Activated CD8-positive, alpha-beta memory T cell treated with anti-CD3 and anti-CD28 coated beads, Interleukin-2, amount 50 U/mL, for 48 hours (primary cell): ENCODE data around the gene SPATA45.
"Not testable (repeated sequence)": the region's sequence is repeated elsewhere in the genome, so short reads cannot be mapped to it uniquely, and the experiment has no call there.

Experiments
- DNase-seq: peaks from one replicate; pipeline ENCODE4 v3.0.0-alpha.2; 2020

The SPATA45 gene

DNA sequence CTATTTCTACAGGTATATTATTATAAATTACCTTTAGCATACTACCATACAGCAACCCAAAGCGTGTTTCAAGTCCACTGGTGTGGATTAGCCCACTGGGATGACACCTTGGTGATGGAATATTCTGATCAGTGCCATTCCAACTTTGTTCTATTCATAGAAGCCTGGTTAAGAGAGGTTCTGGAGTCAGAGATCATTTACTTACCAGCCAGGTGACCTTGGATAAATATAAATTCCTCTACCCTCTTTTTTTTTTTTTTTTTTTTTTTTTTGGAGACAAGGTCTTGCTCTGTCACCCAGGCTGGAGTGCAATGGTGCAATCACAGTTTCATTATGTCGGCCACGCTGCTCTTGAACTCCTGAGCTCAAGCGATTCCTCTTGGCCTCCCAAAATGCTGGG lies at the start of gene SPATA45:
Gene SPATA45, minus strand, starts transcription at position 101 of the 400 bp plus-strand sequence. CDS start 11,500 bp downstream, outside the sequence.
- no peak for DNase-seq

DNA sequence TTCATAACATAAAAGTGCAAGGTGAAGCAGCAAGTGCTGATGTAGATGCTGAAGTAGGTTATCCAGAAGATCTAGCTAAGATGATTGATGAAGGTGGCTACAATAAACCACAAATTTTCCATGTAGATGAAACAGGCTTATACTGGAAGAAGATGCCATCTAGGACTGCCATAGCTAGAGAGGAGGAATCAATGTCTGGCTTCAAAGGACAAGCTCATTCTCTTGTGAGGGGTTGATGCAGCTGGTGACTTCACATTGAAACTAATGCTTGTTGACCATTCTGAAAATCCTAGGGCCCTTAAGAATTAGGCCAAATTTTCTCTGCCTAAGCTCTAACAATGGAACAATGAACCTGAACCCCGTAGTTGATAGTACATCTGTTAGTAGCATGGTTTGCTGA lies 44.7 kb upstream of the SPATA45 start:
- no peak for DNase-seq

DNA sequence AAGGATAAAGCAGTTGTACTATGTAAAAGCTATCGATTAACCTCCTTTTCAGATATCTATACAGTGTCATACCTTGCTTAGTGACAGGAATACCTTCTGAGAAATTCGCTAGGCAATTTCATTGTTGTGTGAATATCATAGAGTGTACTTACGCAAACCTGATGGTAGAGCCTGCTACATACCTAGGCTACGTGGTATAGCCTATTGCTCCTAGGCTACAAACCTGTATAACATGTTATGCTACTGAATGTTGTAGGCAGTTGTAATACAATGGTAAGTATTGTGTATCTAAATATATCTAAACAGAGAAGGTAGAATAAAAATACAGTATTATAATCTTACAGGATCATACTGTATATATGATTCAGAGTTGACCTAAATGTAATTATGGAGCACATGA lies 37.1 kb upstream of the SPATA45 start:
- DNase-seq = no peak

DNA sequence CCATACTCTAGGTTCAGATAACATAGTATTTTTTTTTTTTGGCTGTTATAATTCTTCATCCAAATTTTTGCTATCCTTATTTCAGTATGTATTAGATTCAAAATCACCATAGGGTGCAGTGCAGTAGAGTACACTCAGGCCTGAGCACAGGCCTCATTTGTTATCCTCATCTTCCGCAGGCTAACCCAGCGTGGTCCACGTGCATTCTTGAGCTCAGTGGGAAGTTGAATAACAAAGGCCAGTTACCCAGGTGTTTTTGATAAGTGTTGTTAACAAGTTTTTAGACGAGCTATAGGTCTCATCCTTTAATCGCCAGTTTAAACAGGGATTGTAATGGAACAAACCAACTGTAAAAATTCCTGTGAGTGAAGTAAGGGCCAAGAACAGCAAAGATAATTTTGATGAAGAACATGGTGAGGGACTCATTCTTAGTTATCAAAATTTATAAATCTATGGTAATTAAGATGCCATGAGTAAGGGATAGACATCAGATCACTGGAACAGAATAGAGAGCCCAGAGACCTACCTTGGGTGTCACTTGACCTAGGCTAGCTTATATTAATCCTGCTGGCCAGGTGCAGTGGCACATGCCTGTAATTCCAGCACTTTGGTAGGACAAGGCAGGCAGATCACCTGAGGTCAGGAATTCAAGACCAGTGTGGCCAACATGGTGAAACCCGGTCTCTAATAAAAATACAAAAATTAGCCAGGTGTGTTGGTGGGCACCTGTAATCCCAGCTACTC lies 32.7 kb upstream of the SPATA45 start:
- DNase-seq = no peak

DNA sequence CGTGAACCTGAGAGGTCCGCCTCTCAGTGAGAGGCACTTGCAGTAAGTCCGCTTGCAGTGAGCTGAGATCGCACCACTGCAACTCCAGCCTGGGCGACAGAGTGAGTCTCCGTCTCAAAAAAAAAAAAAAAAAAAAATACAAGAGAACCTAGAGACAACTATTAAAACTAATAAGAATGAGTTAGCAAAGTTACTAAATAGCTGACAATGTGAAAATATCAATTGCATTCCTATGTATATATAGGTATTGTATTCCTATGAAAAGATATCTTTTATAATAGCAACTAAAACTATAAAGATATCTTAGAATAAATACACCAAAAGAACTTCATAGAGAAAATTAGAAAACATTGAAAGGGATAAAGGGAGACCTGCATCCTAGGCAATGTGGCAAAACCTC lies 31.0 kb upstream of the SPATA45 start:
- DNase-seq = no peak

DNA sequence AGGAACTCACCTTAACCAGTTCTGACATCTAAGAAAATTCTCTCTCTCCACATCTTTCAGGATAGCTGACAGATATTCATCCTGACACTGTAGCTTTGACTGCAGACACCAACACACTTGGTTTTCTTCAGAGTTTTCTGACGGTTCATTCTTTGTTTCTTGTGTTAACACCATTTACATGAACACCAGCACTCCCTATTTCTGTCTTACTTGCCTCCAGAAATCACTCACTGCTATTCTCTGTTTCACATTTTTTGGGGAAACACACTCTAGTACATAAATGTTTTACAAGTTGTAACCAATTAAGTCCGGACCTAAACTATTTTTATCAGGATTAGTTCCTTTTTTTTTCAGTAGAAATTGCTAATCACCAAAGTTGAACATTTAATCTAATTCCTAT lies 26.1 kb upstream of the SPATA45 start:
- no peak for DNase-seq

DNA sequence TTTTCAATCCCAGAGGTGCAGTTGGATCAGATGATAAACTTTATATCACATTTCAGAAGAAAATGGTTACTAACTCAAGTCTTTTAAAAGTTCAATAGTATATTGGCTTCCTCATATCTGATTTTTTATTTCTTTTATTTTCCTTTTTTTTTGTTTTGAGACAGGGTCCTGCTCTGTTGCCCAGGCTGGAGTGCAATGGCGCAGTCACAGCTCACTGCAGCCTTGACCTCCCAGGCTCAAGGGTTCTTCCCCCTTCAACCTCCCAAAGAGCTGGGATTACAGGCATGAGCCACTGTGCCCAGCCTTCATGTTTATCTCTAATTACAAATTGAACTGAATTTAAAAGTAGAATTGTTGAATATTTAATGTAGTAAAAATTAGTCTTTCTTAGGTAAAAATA lies 24.5 kb upstream of the SPATA45 start:
- DNase-seq = no peak

DNA sequence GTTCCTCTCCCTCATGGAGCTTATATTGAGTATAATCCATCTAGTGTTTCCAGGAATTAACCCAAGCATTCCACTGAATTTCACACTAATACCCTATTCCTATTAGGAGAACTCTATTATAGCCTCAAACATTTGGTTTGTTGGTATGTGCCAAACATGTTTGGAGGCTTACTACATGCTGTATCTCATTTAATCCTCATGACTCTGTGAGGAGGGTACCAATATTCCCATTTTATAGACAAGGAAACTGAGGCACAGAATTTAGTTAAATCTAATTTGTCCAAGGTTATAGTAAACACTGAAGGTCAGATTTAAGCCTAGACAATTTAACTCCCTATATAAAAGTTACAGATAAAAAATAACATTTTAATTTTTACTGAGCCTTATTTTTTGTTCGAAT lies 19.7 kb upstream of the SPATA45 start:
- DNase-seq = no peak

DNA sequence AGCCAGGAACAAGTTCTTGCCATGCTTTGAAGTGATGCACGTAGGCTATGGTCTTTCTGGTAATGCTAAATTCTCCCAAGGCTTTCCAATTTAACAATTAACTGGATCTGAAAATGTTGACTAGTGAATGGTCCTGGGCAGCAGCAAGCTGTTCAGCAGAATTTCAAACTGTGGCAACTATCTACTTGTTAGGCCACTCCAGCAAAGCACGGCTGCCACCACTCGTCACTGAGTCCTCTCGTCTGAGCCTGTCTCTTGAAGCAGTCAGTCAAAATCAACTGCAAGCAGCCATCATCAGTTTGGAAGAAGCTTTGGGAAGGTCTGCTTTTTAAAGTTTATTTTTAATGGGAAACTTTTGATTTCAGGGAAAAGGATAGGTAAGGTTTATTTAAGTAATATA lies 16.8 kb upstream of the SPATA45 start:
- DNase-seq = no peak

DNA sequence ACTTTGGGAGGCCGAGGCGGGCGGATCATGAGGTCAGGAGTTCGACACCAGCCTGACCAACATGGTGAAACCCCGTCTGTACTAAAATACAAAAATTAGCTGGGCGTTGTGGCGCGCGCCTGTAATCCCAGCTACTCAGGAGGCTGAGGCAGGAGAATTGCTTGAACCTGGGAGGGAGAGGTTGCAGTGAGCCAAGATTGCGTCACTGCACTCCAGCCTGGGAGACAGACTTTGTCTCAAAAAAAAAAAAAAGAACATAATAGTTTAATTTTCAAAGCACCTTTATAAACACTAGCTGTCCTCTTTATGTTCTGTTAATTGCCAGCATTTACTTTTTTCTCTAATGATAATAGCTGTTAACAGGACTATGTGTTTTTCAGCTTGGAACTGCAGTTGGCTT lies 15.9 kb upstream of the SPATA45 start:
- not testable (repeated sequence) for DNase-seq

DNA sequence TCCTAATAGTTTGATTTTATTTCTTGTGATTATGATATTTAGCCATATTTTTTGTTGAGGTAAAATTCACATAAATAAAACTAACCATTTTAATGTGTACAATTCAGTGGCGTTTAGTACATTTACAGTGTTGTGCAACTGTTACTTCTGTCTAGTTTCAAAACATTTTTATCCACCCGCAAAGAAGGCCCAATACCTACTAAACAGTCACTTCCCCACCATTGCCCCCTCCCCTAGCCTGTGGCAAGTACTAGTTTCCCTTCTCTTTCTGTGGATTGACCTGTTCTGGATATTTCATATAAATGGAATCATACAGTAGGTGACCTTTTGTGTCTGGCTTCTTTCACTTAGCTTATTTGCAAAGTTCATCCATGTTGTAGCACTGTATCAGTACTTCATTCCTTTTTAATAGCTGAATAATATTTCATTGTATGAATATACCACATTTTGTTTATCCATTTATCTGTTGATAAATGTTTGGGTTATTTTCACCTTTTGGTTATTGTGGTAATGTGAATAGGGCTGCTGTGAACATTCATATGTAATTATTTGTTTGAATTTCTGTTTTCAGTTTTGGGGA lies 14.8 kb upstream of the SPATA45 start:
- DNase-seq = no peak

DNA sequence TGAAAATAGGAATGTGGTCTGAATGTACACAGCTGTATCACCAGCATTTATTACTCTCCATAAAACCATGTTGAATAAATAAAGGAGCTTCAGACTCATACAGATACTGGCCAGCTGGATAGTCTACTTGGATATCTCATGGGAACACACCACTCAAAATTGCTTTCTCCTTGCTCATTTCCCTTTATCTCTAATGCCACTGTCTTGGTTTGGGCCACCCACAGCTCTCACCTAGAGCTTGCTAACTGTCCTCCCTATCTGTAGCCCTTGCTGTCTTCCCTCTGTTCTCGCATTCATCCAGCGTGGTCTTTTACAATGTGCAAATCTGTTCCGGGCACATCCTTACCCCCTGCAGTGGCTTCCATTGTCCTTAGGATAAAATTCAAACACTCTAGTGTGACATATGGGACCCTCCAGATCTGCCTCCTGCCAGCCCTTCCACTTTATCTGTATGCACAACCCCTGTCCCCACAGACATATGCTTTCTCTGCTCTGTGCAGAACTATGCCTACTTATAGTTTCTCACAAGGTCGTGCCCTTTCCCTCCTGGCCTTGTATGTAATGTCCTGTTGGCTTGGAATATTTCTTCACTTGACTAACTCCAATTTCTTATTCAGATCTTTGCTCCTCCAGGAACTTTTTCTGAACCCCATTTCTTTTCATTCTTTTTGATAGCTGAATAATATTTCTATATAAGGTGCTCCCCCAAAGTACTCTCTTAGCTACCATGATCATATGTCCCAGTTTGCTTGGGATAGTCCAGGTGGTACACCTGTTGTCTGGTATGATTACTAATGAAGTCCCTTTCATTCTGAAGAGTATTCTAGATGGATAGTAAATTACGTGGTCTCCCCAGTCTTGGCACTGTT lies 13.5 kb upstream of the SPATA45 start:
- DNase-seq = no peak

DNA sequence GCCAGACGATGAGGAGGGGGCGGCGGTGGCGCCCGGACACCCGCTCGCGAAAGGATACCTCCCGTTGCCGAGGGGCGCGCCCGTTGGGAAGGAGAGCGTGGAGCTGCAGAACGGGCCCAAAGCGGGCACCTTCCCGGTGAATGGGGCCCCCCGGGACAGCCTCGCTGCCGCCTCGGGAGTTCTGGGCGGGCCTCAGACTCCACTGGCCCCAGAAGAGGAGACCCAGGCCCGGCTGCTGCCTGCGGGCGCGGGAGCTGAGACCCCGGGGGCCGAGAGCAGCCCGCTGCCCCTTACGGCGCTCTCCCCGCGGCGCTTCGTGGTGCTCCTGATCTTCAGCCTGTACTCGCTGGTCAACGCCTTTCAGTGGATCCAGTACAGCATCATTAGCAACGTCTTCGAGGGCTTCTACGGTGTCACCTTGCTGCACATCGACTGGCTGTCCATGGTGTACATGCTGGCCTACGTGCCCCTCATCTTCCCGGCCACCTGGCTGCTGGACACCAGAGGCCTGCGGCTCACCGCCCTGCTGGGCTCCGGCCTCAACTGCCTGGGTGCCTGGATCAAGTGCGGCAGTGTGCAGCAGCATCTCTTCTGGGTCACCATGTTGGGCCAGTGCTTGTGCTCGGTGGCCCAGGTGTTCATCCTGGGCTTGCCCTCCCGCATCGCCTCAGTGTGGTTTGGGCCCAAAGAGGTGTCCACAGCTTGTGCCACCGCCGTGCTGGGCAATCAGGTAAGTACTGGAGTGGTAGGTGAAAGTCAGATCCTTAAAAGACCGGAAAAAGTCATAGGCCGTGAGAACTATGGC lies 11.2 kb upstream of the SPATA45 start:
- DNase-seq = peak; percentile 65

DNA sequence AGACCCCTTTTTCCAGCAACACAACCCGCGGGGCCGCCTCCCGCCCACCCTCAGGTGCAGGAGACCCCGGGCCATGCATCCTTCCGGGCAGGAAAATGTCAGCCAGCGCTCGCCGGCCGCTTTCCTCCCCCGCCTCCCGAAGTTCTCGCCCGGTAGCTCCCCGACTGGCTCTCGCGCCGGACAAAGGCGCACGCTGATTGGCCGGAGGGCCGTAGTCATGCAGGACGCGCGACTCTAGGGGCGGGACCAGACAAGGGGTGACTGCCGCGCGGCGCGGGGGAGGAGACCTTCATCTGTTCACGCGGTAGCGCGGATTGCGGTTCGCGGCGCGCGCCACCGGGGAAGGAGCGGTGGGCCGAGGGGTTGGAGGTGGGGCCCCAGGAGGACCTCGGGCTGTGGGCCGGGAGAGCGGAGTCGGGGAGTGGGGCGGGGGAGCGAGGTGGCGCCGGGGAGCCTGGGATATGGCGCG lies 10.6 kb upstream of the SPATA45 start, which contains the start of gene FLVCR1:
Gene FLVCR1, plus strand, starts transcription at position 284 of the 469 bp plus-strand sequence. Its CDS starts 178 bp downstream, at position 462.
- DNase-seq = peak; percentile 96

DNA sequence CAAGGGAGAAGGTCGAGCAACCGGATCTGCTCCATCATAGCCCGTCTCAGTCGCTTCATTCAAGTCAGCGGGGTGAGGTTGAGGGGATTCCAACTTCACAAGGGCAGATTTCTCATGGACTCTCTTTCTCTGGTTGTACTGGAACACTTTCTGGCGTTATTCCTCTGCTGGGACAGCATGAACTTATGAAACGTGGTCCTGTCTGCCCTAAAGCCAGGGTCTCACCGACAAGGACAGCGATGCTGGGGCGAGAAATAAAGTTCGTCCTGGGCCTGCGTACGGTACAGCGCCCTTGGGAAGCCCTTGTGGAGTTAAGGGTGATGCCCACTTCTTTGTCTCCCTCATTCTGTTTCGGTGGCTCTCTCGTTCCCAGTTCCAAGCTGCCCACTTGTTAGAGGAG lies 9.3 kb upstream of the SPATA45 start:
- DNase-seq = no peak

DNA sequence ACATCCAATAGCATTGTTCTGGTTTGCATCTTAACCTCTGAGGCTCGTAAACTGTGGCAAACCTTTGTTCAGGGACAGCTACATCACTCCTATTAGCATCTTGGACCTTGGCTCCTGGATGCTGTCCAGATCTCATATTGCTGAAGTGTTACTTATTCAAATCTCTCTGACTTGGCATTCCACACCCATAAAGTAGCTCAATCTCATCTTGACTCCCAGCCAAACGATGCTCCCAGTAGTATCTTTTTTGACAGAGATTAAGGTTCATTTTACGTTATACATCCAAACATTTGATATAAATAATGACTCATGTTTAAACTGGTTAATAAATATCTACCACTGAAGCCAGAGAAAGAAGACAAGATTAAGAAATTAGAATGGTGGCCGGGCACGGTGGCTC lies 6.2 kb upstream of the SPATA45 start:
- DNase-seq = no peak

DNA sequence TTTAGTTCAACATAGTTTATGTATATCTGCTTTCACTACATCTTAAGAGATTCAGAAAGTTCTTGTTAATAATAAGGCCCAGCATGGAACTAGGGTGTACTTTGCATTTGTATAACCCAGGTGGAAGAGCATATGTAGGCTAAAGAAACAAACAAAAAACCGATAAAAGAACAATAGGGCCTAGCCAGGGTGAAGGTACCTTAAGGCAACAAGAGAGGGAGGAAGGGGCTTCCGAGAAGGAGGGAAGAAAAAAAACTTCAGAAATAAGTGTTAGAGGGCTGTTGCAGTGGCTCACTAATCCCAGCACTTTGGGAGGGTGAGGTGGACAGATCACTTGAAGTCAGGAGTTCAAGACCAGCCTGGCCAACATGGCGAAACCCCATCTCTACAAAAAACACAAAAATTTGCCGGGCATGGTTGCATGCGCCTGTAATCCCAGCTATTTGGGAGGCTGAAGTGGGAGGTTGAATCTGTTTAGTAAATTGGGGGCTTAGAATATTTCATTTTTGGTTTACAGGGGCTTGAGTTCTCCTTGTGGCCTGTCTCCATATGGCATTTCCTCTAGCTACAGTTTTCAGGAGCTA lies 4.7 kb upstream of the SPATA45 start:
- no peak for DNase-seq

DNA sequence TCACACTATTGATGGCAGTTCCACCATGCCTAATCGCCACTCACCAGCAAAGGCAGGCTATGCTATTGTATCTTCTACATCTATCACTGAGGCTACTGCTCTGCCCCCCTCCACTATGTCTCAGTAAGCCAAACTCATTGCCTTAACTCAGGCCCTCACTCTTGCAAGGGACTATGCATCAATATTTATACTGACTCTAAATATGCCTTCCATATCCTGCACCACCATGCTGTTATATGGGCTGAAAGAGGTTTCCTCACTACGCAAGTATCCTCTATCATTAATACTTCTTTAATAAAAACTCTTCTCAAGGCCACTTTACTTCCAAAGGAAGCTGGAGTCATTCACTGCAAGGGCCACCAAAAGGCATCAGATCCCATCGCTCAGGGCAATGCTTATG lies 2.9 kb downstream of the SPATA45 start:
- DNase-seq = peak; percentile 1

DNA sequence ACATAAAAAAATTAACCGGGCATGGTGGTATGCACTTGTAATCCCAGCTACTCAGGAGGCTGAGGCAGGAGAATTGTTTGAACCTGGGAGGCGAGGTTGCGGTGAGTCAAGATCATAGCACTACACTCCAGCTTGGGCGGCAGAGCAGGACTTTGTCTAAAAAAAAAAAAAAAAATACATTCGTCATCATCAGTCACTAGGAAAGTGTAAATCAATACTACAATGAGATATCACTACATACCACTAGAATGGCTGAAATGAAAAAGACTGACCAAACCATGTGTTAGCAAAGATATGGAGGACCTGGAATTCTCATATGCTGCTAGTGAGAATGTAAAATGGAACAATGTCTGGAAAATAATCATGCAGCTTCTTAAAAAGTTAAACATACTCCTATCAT lies 9.3 kb downstream of the SPATA45 start:
- no peak for DNase-seq

DNA sequence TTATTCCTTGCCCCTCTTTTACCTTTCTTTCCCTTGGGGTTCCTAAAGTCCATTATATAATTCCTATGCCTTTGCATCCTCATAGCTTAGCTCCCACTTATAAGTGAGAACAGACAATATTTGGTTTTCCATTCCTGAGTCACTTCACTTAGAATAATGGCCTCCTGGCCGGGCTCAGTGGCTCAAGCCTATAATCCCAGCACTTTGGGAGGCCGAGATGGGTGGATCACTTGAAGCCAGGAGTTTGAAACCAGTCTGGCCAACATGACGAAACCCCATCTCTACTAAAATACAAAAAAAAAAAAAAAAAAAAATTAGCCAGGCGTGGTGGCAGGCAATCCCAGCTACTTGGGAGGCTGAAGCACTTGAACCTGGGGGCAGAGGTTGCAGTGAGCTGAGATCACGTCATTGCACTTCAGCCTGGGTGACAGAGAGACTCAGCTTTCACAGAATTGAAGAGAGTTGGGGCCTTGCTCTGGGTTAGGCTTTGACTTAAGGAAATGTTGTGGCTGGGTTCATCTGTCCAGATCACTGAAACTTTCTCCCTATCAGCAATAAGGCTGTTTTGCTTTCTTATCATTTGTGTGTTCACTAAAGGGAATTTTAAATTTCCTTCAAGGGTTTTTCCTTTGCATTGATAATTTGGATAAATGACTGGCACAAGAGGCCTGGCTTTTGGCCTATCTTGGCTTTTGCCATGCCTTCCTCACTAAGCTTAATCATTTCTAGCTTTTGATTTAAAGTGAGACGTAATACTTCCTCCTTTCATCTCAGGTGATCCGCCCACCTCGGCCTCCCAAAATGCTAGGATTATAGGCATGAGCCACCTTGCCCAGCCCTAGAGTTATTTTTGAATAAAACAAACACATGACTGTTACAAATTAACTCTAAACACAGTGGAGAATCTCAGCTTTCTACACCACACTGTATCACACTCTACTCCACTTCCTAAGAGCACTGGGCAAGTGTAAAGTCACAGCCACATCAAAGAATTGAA lies 13.9 kb downstream of the SPATA45 start:
- DNase-seq = not testable (repeated sequence)

DNA sequence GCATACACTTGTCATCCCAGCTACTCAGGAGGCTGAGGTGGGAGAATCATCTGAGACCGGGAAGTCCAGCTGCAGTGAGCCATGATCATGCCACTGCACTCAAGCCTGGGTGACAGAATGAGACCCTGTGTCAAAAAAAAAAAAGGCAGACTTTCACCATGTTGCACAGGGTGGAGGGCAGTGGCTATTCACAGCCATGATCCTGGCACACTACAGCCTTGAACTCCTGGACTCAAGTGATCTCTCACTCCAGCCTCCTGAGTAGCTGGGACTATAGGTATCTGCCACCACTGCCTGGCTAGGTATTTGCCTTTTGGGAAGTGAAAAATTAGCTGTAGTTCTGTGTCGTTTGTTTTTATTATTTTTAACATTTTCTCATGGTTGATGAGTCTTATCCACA lies 19.1 kb downstream of the SPATA45 start:
- DNase-seq = no peak
